Cardiac muscle cell (in vitro differentiated cells and primary cell): Measurements from ENCODE around the gene C5orf58. TPM values are rescaled to one million over a fixed set of nuclear protein-coding genes. Genes with fewer than 3 reads are reported as not detected.

ENCODE experiments used
- DNase-seq, 2 donors: peaks; one replicate each; pipeline versions ENCODE4 v3.0.0 to v3.0.0-alpha.2; 2010 to 2017; ENCODE audit warnings: low read depth in 1 of 2, low spot score in 1 of 2
- H3K27ac ChIP-seq: fragments of 200-600 bp; sonication (generic); 2 replicates; pipeline ENCODE4 v1.5.1; 2016
- H3K27me3 ChIP-seq: fragments of 200-600 bp; sonication (generic); 2 replicates; pipeline ENCODE4 v1.6.0; 2016; ENCODE audit warnings: control low read depth
- H3K36me3 ChIP-seq: fragments of 200-600 bp; sonication (generic); 2 replicates; pipeline ENCODE4 v1.5.1; 2016; ENCODE audit warnings: control low read depth
- H3K4me1 ChIP-seq: fragments of 200-600 bp; sonication (generic); 2 replicates; pipeline ENCODE4 v1.8.1; 2017; ENCODE audit warnings: low read depth, mild to moderate bottlenecking, mixed run types
- H3K4me3 ChIP-seq: fragments of 200-600 bp; sonication (generic); 2 replicates; pipeline ENCODE4 v1.5.1; 2016; ENCODE audit warnings: mild to moderate bottlenecking
- H3K9me3 ChIP-seq: fragments of 200-600 bp; sonication (generic); 2 replicates; pipeline ENCODE4 v1.5.1; 2017; ENCODE audit warnings: low read depth, mild to moderate bottlenecking, control low read depth
- polyA plus RNA-seq: library from polyadenylated mRNA; unstranded; fragments of >200 nt; fragmentation: Nextera tagmentation; extraction: Ambion mirVana; gene quantifications from 2 replicates; pipeline ENCODE4 v1.2.1, GENCODE V29; 2016
- total RNA-seq: library from RNA; depleted of rRNA; stranded (reverse); fragments of >200 nt; gene quantifications from 2 replicates; pipeline ENCODE4 v1.2.3, GENCODE V29; 2016
- TF ChIP-seq, protein P1 (sequence below): IDR thresholded peaks from 2 replicates; pipeline ENCODE4 v1.5.1; 2012; ENCODE audit warnings: low read depth, mild to moderate bottlenecking, low read length

Gene C5orf58
- total and polyA plus RNA-seq, 2 experiments from 2014 or later: not detected

DNA sequence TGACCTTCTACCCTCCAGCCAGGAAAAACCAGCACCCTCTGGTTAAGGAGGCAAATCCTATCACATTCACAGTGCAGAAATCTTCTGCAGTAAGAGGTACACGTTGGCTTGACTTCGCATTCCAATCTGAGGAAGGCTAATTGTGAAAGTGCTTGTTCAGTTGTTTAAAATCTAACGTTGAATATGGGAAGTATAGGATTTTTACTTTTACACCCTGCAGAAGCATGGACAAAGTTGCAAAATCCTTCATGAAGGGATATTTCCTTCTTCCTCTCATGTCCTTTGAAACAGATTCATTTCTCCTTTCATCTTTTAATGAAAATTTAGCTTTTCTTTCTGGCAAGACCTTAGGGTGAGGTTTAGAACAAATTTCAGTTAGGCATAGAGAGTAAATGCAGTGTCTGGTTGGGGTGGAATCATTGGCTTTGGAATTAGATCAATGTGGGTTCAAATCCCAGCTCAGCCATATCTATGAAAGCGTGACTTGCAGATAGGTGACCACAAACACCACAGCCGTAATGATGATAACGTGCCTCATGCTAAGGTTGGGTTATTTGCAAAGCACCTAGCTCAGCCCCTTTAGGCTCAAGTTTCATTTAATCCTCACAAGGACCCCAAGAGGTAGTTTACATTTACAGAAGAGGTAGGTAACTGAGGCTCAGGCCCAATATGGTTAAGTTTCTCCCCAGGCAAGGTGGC lies 42.2 kb upstream of the C5orf58 start:
- DNase-seq: no peak
- no peaks in the 10 kb centered on the region for H3K27me3 ChIP-seq
- H3K36me3 ChIP-seq: no peaks in the 10 kb centered on the region
- no peaks in the 10 kb centered on the region for H3K9me3 ChIP-seq
- H3K4me1 ChIP-seq: no peaks in the 10 kb centered on the region
- no peak overlapping the region for H3K27ac ChIP-seq
- TF ChIP-seq, protein P1, sequence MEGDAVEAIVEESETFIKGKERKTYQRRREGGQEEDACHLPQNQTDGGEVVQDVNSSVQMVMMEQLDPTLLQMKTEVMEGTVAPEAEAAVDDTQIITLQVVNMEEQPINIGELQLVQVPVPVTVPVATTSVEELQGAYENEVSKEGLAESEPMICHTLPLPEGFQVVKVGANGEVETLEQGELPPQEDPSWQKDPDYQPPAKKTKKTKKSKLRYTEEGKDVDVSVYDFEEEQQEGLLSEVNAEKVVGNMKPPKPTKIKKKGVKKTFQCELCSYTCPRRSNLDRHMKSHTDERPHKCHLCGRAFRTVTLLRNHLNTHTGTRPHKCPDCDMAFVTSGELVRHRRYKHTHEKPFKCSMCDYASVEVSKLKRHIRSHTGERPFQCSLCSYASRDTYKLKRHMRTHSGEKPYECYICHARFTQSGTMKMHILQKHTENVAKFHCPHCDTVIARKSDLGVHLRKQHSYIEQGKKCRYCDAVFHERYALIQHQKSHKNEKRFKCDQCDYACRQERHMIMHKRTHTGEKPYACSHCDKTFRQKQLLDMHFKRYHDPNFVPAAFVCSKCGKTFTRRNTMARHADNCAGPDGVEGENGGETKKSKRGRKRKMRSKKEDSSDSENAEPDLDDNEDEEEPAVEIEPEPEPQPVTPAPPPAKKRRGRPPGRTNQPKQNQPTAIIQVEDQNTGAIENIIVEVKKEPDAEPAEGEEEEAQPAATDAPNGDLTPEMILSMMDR: no peak
- no peak overlapping the region for H3K4me3 ChIP-seq

- DNase-seq: no peak
- TF ChIP-seq, protein P1: no peak
- Histone ChIP-seq H3K9me3 (no peaks in the 10 kb centered on the region), H3K4me1 (no peaks in the 10 kb centered on the region), H3K36me3 (no peaks in the 10 kb centered on the region), H3K27me3 (no peaks in the 10 kb centered on the region), H3K27ac (no peak overlapping the region), H3K4me3 (no peak overlapping the region)
Observed at GRCh38 chr5:170192829-170193228, 40.0 kb upstream of the C5orf58 start.

DNA sequence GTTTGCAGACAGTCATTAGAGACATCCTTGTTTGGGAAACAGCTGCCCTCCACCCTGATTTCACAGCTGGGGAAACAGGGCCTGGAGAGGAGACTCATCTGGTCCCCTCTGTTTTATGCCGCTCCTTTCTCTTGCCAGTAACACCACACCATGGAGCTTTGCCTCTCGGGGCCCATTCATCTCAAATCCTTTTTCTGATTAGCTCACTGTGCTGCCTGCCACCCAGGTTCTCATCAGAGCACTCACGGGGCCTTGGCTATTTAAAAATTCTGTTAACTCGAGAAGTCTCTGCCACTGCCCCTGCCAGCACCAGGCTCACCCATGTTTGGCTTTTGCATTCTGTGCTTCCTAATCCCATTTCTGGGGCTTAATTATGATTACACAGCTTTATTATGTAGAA lies 36.8 kb upstream of the C5orf58 start:
- Histone ChIP-seq H3K27ac (no peak overlapping the region), H3K36me3 (no peaks in the 10 kb centered on the region), H3K4me3 (no peak overlapping the region), H3K4me1 (no peaks in the 10 kb centered on the region), H3K9me3 (no peaks in the 10 kb centered on the region), H3K27me3 (no peaks in the 10 kb centered on the region)
- DNase-seq: no peak
- TF ChIP-seq, protein P1: no peak

- no peaks in the 10 kb centered on the region for H3K36me3 ChIP-seq
- no peaks in the 10 kb centered on the region for H3K4me1 ChIP-seq
- H3K27ac ChIP-seq: no peak overlapping the region
- TF ChIP-seq, protein P1: no peak
- no peaks in the 10 kb centered on the region for H3K9me3 ChIP-seq
- DNase-seq: no peak
- H3K27me3 ChIP-seq: no peaks in the 10 kb centered on the region
- no peak overlapping the region for H3K4me3 ChIP-seq
Observed at GRCh38 chr5:170200876-170201275, 31.9 kb upstream of the C5orf58 start.

DNA sequence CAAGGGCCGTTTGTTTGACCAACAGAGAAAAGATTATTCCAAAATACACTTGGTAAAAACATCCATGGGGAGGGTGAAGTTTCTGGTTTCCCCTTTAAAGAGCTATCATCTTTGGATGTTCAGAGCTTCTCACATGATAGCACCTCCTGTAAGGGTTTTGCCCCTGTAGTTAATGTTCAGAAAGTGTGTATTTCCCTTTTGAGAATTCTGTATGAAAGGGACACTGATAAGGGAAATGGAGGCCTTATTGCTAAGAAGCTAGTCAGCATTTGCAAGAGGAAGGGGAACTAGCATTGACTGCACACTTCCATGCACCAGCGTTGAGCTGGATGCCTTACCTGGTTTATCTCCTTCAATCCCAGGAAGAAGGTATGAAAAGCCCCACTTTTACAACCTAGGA lies 31.5 kb upstream of the C5orf58 start:
- Histone ChIP-seq H3K9me3 (no peaks in the 10 kb centered on the region), H3K27me3 (no peaks in the 10 kb centered on the region), H3K4me1 (no peaks in the 10 kb centered on the region), H3K27ac (no peak overlapping the region), H3K36me3 (no peaks in the 10 kb centered on the region), H3K4me3 (no peak overlapping the region)
- TF ChIP-seq, protein P1: no peak
- no peak for DNase-seq
